Suprapubic skin (tissue), 4 donors: Measurements from ENCODE around the gene BOD1L1.

Experiments
- POLR2A ChIP-seq, 2 donors: fragments of 450-650 bp; IDR thresholded peaks; one replicate each; pipeline ENCODE4 v1.6.1; 2017; ENCODE audit warnings: antibody characterized with exemption in 2 of 2, mild to moderate bottlenecking in 2 of 2, moderate library complexity in 2 of 2
- POLR2AphosphoS5 ChIP-seq, 3 donors: sonication (generic); formaldehyde crosslinking; IDR thresholded peaks; one replicate each; pipeline ENCODE4 v1.6.1; 2017; ENCODE audit warnings: antibody characterized with exemption in 3 of 3
- TF ChIP-seq, protein P1 (sequence below), 2 donors: fragments of 200-600 bp in 1 of 2; fragments of 450-650 bp in 1 of 2; sonication (generic) in 1 of 2; IDR thresholded peaks; one replicate each; pipeline ENCODE4 v1.5.1; 2016 to 2019; ENCODE audit warnings: antibody characterized with exemption in 2 of 2, mild to moderate bottlenecking in 1 of 2, moderate library complexity in 1 of 2

DNA sequence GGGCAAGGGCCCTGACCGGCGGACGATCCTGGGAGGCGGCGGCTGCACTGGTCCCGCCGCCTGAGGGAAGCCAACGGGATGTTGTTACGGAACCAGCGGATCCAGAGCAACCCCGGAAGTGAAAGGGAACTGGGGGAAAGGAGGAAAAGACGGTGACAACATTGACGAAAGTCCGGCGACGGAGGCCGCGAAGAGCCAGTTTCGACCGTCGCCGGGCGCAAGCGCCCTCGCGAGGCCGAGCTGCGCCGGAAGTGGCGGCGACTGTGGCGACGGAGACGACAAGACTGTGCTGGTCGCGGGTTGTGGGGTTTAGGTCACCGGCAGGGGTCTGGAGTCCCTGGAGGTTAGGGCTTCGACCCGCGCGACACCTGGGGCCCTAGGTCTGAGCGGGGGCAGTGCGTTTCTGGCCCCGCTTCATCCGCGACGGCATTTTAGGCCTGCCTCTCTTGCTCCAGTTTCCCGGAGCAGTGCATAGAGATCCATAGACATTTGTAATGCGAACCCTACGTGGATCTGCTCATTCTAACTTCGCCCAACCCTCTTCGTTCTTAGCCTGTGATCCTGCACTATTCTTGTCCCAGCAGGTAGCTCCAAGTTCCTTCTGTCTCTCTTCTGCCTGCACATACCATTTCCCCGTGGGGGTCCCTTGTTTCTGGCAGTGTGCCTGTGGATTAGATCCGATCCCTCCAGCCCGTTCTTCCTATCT is at the start of gene BOD1L1:
- TF ChIP-seq POLR2AphosphoS5 (IDR thresholded peaks at IDR 0.05) (peak; percentile 75 to 99 (median 88)), POLR2A (IDR thresholded peaks at IDR 0.05) (peak; percentile 58 to 79)
- TF ChIP-seq, protein P1, sequence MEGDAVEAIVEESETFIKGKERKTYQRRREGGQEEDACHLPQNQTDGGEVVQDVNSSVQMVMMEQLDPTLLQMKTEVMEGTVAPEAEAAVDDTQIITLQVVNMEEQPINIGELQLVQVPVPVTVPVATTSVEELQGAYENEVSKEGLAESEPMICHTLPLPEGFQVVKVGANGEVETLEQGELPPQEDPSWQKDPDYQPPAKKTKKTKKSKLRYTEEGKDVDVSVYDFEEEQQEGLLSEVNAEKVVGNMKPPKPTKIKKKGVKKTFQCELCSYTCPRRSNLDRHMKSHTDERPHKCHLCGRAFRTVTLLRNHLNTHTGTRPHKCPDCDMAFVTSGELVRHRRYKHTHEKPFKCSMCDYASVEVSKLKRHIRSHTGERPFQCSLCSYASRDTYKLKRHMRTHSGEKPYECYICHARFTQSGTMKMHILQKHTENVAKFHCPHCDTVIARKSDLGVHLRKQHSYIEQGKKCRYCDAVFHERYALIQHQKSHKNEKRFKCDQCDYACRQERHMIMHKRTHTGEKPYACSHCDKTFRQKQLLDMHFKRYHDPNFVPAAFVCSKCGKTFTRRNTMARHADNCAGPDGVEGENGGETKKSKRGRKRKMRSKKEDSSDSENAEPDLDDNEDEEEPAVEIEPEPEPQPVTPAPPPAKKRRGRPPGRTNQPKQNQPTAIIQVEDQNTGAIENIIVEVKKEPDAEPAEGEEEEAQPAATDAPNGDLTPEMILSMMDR (IDR thresholded peaks at IDR 0.05) = peak in 1 of 2 donors; percentile 36
